H1 (cell line): ENCODE data around the gene KLHL1. TPM values are rescaled to one million over a fixed set of nuclear protein-coding genes. Genes with fewer than 3 reads are reported as not detected.

Source experiments
- CTCF ChIA-PET: fragments of 300-600 bp; sonication (Branson Sonifier 250); formaldehyde crosslinking; loops from one replicate; lab custom pipeline; 2021; ENCODE audit not compliant: partially characterized antibody; lab: Charles Lee
- POLR2A ChIA-PET: fragments of 300-600 bp; sonication (Branson Sonifier 250); formaldehyde crosslinking; loops from one replicate; lab custom pipeline; 2021; ENCODE audit warnings: inconsistent platforms; ENCODE audit not compliant: partially characterized antibody; lab: Charles Lee
- DNase-seq, 2 experiments: peaks; one replicate each; pipeline versions ENCODE4 v3.0.0 to v3.0.0-alpha.2; 2010 to 2022; ENCODE audit warnings: low spot score in 2 of 2, low read depth in 1 of 2, mixed read lengths in 1 of 2
- FAIRE-seq: peaks from 2 replicates; lab custom pipeline; 2011; peaks lifted over from hg19 to GRCh38; lab: Jason Lieb, UNC
- H2AFZ ChIP-seq: 2 replicates; pipeline ENCODE4 v1.8.1; 2012; ENCODE audit warnings: low read length, inconsistent platforms
- H2AK5ac ChIP-seq: 2 replicates; pipeline ENCODE4 v1.6.1; 2013; ENCODE audit warnings: low read depth, low read length
- H2BK120ac ChIP-seq: replicated peaks from 2 replicates; pipeline ENCODE3; 2013; ENCODE audit warnings: low read depth, low read length, inconsistent platforms
- H2BK12ac ChIP-seq: 2 replicates; pipeline ENCODE4 v1.6.1; 2013; ENCODE audit warnings: low read depth, low read length
- H2BK15ac ChIP-seq: 2 replicates; pipeline ENCODE4 v1.6.1; 2013; ENCODE audit warnings: low read length
- H2BK20ac ChIP-seq: 2 replicates; pipeline ENCODE4 v1.6.1; 2013; ENCODE audit warnings: low read length
- H2BK5ac ChIP-seq: 2 replicates; pipeline ENCODE4 v1.6.1; 2013; ENCODE audit warnings: low read depth, low read length
- H3K14ac ChIP-seq: 2 replicates; pipeline ENCODE4 v1.6.1; 2013; ENCODE audit warnings: inconsistent platforms; ENCODE audit not compliant: insufficient read length
- H3K18ac ChIP-seq: 2 replicates; pipeline ENCODE4 v1.6.1; 2013; ENCODE audit warnings: low read length; ENCODE audit errors: extremely low read depth
- H3K23ac ChIP-seq: 2 replicates; pipeline ENCODE4 v1.6.1; 2013; ENCODE audit warnings: inconsistent platforms; ENCODE audit not compliant: insufficient read length
- H3K23me2 ChIP-seq: 2 replicates; pipeline ENCODE4 v1.6.1; 2013; ENCODE audit warnings: low read depth, low read length
- H3K27ac ChIP-seq: 2 replicates; pipeline ENCODE4 v1.6.1; 2011; ENCODE audit warnings: low read depth, low read length, inconsistent platforms
- H3K27me3 ChIP-seq, 4 experiments: replicated peaks in 1 of 4; 1 replicate in 1 of 4; 2 replicates in 3 of 4; pipeline versions ENCODE4 v1.6.1 to v1.8.1; 2011 to 2013; ENCODE audit warnings: low read length in 3 of 4, mild to moderate bottlenecking in 3 of 4, inconsistent platforms in 2 of 4, mixed read lengths in 2 of 4, moderate library complexity in 1 of 4; ENCODE audit not compliant: control insufficient read depth in 3 of 4, insufficient read depth in 3 of 4; ENCODE audit errors: extremely low read depth in 1 of 4
- H3K36me3 ChIP-seq, 4 experiments: 2 replicates each; pipeline versions ENCODE4 v1.6.1 to v1.8.1; 2011 to 2013; ENCODE audit warnings: mild to moderate bottlenecking in 4 of 4, low read length in 3 of 4, moderate library complexity in 2 of 4, control low read depth in 1 of 4, inconsistent platforms in 1 of 4; ENCODE audit not compliant: insufficient read depth in 4 of 4, control insufficient read depth in 2 of 4
- H3K4ac ChIP-seq: replicated peaks from 2 replicates; pipeline ENCODE3; 2013; ENCODE audit warnings: low read length, low read depth, mixed read lengths, inconsistent platforms; ENCODE audit not compliant: insufficient read length
- H3K4me1 ChIP-seq, 4 experiments: replicated peaks in 1 of 4; 1 replicate in 1 of 4; 2 replicates in 3 of 4; pipeline versions ENCODE4 v1.6.1 to v1.8.1; 2011 to 2013; ENCODE audit warnings: low read length in 3 of 4, inconsistent platforms in 2 of 4, mixed read lengths in 1 of 4; ENCODE audit not compliant: insufficient read depth in 4 of 4, control insufficient read depth in 3 of 4
- H3K4me2 ChIP-seq, 2 experiments: 2 replicates each; pipeline versions ENCODE4 v1.6.1 to v1.8.1; 2011 to 2013; ENCODE audit warnings: low read depth in 2 of 2, low read length in 2 of 2, control low read depth in 1 of 2, inconsistent platforms in 1 of 2, mild to moderate bottlenecking in 1 of 2; ENCODE audit not compliant: insufficient read depth in 1 of 2
- H3K4me3 ChIP-seq, 4 experiments: fragments of 200-600, 300-600 bp in 1 of 4; sonication (generic), shearing (Covaris generic), sonication (Bioruptor Twin) in 1 of 4; 2 replicates each; pipeline versions ENCODE4 v1.5.1 to v1.8.1; 2011 to 2016; ENCODE audit warnings: low read length in 4 of 4, low read depth in 3 of 4, control low read depth in 2 of 4, inconsistent platforms in 2 of 4, mild to moderate bottlenecking in 2 of 4, mixed read lengths in 1 of 4, moderate library complexity in 1 of 4; ENCODE audit not compliant: insufficient read depth in 2 of 4; ENCODE audit errors: extremely low read depth in 1 of 4
- H3K56ac ChIP-seq: replicated peaks from 2 replicates; pipeline ENCODE3; 2013; ENCODE audit warnings: low read depth, mild to moderate bottlenecking, mixed read lengths, low read length, inconsistent platforms; ENCODE audit not compliant: insufficient read length
- H3K79me1 ChIP-seq: 2 replicates; pipeline ENCODE4 v1.6.1; 2013; ENCODE audit warnings: low read depth, low read length, control low read depth
- H3K79me2 ChIP-seq, 2 experiments: 2 replicates each; pipeline versions ENCODE4 v1.6.1 to v1.8.1; 2012 to 2013; ENCODE audit warnings: low read length in 2 of 2, mild to moderate bottlenecking in 2 of 2, inconsistent platforms in 1 of 2; ENCODE audit not compliant: insufficient read depth in 2 of 2, control insufficient read depth in 1 of 2
- H3K9ac ChIP-seq, 4 experiments: replicated peaks in 1 of 4; 1 replicate in 1 of 4; 2 replicates in 3 of 4; pipeline versions ENCODE4 v1.6.1 to v1.8.1; 2011 to 2013; ENCODE audit warnings: low read depth in 3 of 4, low read length in 3 of 4, control low read depth in 2 of 4, mild to moderate bottlenecking in 2 of 4, moderate library complexity in 2 of 4, inconsistent platforms in 1 of 4; ENCODE audit errors: extremely low read depth in 1 of 4
- H3K9me3 ChIP-seq, 2 experiments: 2 replicates each; pipeline versions ENCODE4 v1.6.1 to v1.8.1; 2012 to 2013; ENCODE audit warnings: mild to moderate bottlenecking in 2 of 2, moderate library complexity in 2 of 2, control low read depth in 1 of 2, inconsistent platforms in 1 of 2, low read depth in 1 of 2, low read length in 1 of 2, mixed read lengths in 1 of 2; ENCODE audit not compliant: insufficient read depth in 2 of 2
- H4K20me1 ChIP-seq, 2 experiments: replicated peaks in 1 of 2; 2 replicates each; pipeline versions ENCODE3 to v1.8.1; 2011 to 2013; ENCODE audit warnings: inconsistent platforms in 2 of 2, low read length in 2 of 2, mild to moderate bottlenecking in 1 of 2; ENCODE audit not compliant: insufficient read depth in 2 of 2, control insufficient read depth in 1 of 2
- H4K5ac ChIP-seq: 2 replicates; pipeline ENCODE4 v1.6.1; 2013; ENCODE audit warnings: low read length, low read depth, mixed read lengths, inconsistent platforms; ENCODE audit not compliant: insufficient read length
- H4K8ac ChIP-seq: 2 replicates; pipeline ENCODE4 v1.8.0; 2013; ENCODE audit warnings: mild to moderate bottlenecking, moderate library complexity, low read length, inconsistent platforms; ENCODE audit not compliant: insufficient read depth; ENCODE audit errors: extremely low read depth
- H4K91ac ChIP-seq: replicated peaks from 2 replicates; pipeline ENCODE3; 2013; ENCODE audit warnings: low read length, mixed read lengths, inconsistent platforms; ENCODE audit not compliant: insufficient read length
- CHD1 ChIP-seq: IDR thresholded peaks from 2 replicates; pipeline ENCODE4 v1.6.1; 2012; ENCODE audit warnings: low read depth, low read length, improper control_type of control experiment
- CTCF ChIP-seq, 3 experiments: IDR thresholded peaks; 1 replicate in 2 of 3; 2 replicates in 1 of 3; pipeline versions ENCODE4 v1.5.1 to v1.6.1; 2011; ENCODE audit warnings: low read length in 3 of 3, mild to moderate bottlenecking in 3 of 3, inconsistent platforms in 2 of 3, low read depth in 1 of 3, moderate library complexity in 1 of 3; ENCODE audit not compliant: insufficient read depth in 1 of 3; ENCODE audit errors: control extremely low read depth in 1 of 3
- GABPA ChIP-seq: IDR thresholded peaks from 2 replicates; pipeline ENCODE4 v1.6.1; 2011; ENCODE audit warnings: mild to moderate bottlenecking, low read length, moderate library complexity, borderline replicate concordance; ENCODE audit not compliant: insufficient read depth
- NANOG ChIP-seq: IDR thresholded peaks from 2 replicates; pipeline ENCODE4 v1.6.1; 2011; ENCODE audit warnings: low read length, low read depth, mild to moderate bottlenecking, inconsistent platforms; ENCODE audit not compliant: insufficient read depth, poor library complexity, severe bottlenecking
- NRF1 ChIP-seq: IDR thresholded peaks from 2 replicates; pipeline ENCODE4 v1.6.1; 2011; ENCODE audit warnings: mild to moderate bottlenecking, low read depth, low read length, improper control_type of control experiment
- SIN3A ChIP-seq, 2 experiments: IDR thresholded peaks in 1 of 2; conservative IDR thresholded peaks in 1 of 2; 2 replicates each; pipeline ENCODE4 v1.6.1; 2011 to 2012; ENCODE audit warnings: low read length in 2 of 2, improper control_type of control experiment in 1 of 2, low read depth in 1 of 2, mild to moderate bottlenecking in 1 of 2
- SIRT6 ChIP-seq: IDR thresholded peaks from one replicate; pipeline ENCODE4 v1.7.1; 2012; ENCODE audit warnings: low read length, inconsistent platforms
- SIX5 ChIP-seq: IDR thresholded peaks from 2 replicates; pipeline ENCODE4 v1.6.1; 2011; ENCODE audit warnings: mild to moderate bottlenecking, low read depth, low read length
- SP4 ChIP-seq: IDR thresholded peaks from 2 replicates; pipeline ENCODE4 v1.6.1; 2012; ENCODE audit warnings: low read length, inconsistent platforms
- YY1 ChIP-seq: IDR thresholded peaks from 2 replicates; pipeline ENCODE4 v1.6.1; 2011; ENCODE audit warnings: low read depth, mild to moderate bottlenecking, low read length
- WGBS, 2 experiments: shearing (Covaris generic) in 1 of 2; methylation state at CpG; one replicate each; pipeline versions ENCODE4 v1.1.6 to v1.1.7; 2013 to 2015; ENCODE audit warnings: low lambda C conversion rate in 2 of 2, mixed read lengths in 2 of 2, inconsistent platforms in 1 of 2, low coverage in 1 of 2, missing lambda C conversion rate in 1 of 2; ENCODE audit not compliant: insufficient replicate concordance in 2 of 2, insufficient coverage in 1 of 2, insufficient read length in 1 of 2; ENCODE audit errors: extremely low coverage in 1 of 2, missing lambda C conversion rate in 1 of 2; 5-methylcytosine and 5-hydroxymethylcytosine counted together
- polyA plus RNA-seq, 7 experiments: library from polyadenylated mRNA; depleted of rRNA in 3 of 7; stranded (reverse) in 5 of 7; unstranded in 2 of 7; fragments of >200 nt in 5 of 7; fragments of 200-250 nt in 2 of 7; gene quantifications; 1 replicate in 5 of 7; 2 replicates in 1 of 7; 4 replicates in 1 of 7; pipeline versions ENCODE4 v1.2.1 to v1.2.3, GENCODE V29; 2011 to 2013; ENCODE audit warnings: missing spikeins in 2 of 7, mixed read lengths in 2 of 7
- total RNA-seq: library from RNA; stranded (reverse); fragmentation: NEBNext Ultra II Directional; extraction: Animal tissue kit (Norgen Biotek cat#: 25700); gene quantifications from 2 replicates; pipeline ENCODE4 v1.2.1, GENCODE V29; 2021
- TF ChIP-seq, protein P1 (sequence below): IDR thresholded peaks from 2 replicates; pipeline ENCODE4 v1.6.1; 2011; ENCODE audit warnings: low read depth, mild to moderate bottlenecking, low read length; ENCODE audit not compliant: insufficient read depth

KLHL1 gene
- total and polyA plus RNA-seq, 2 of the 8 experiments (the other 6 are each of a cell fraction or from before 2014, with no cell fraction given), result not detected

DNA sequence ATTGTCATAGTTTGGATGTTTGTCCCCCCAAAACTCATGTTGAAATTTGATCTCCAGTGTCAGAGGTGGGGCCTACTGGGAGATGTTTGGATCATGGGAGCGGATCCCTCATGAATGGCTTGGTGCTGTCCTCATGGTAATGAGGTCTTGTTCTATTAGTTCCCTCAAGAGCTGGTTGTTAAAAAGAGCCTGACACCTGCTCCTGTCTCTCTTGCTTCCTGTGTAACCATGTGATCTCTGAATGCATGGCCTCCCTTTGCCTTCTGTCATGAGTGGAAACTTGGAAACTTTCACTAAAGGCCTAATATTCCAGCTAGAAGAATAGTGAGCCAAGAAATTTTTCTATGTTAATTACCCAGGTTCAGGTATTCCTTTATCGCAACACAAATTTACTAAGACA lies 312.0 kb downstream of the KLHL1 start:
- ChIA-PET POLR2A (no interaction called here), CTCF (no interaction called here)
- Histone ChIP-seq H3K79me2 (no peaks in the 10 kb centered on the region), H2BK5ac (no peak overlapping the region), H3K4me2 (no peak overlapping the region), H3K56ac (no peak overlapping the region), H2BK120ac (no peak overlapping the region), H3K18ac (no peak overlapping the region), H3K9me3 (no peaks in the 10 kb centered on the region; a peak in 1 of 4 replicates), H4K5ac (no peak overlapping the region), H2BK15ac (no peak overlapping the region), H2AFZ (no peak overlapping the region), H3K14ac (no peak overlapping the region), H3K9ac (no peak overlapping the region), H3K4me3 (no peak overlapping the region), H3K23ac (no peak overlapping the region), H3K27ac (no peak overlapping the region), H3K23me2 (no peaks in the 10 kb centered on the region), H3K27me3 (no peaks in the 10 kb centered on the region), H4K20me1 (no peaks in the 10 kb centered on the region), H4K8ac (no peak overlapping the region), H3K36me3 (no peaks in the 10 kb centered on the region), H2BK20ac (no peak overlapping the region), H2AK5ac (no peak overlapping the region), H3K4ac (no peak overlapping the region), H4K91ac (no peak overlapping the region), H2BK12ac (no peak overlapping the region), H3K79me1 (no peaks in the 10 kb centered on the region), H3K4me1 (peaks cover 0 to 2% (median 0%) of the 10 kb centered on the region in 4 experiments; a peak in 2 of 7 replicates)
- 94% methylated on average over 2 of the region's 2 CpGs; no CpG with 5 or more reads in 1 of the 2 experiments for WGBS, 2 experiments
- DNase-seq (no peak), FAIRE-seq (no peak)
- TF ChIP-seq CHD1 (no peak), SIN3A (conservative IDR thresholded peaks at IDR 0.05 in 1 of 2, IDR thresholded peaks at IDR 0.05 in 1 of 2; ENCODE audit: low read depth in 1 of 2, low read length in 2 of 2) (no peak), GABPA (no peak), SIX5 (no peak), SIRT6 (no peak), NANOG (no peak), NRF1 (no peak), CTCF (IDR thresholded peaks at IDR 0.05; ENCODE audit: control extremely low read depth in 1 of 3, insufficient read depth in 1 of 3, low read depth in 1 of 3, low read length in 3 of 3) (no peak), SP4 (no peak), YY1 (no peak)
- TF ChIP-seq, protein P1, sequence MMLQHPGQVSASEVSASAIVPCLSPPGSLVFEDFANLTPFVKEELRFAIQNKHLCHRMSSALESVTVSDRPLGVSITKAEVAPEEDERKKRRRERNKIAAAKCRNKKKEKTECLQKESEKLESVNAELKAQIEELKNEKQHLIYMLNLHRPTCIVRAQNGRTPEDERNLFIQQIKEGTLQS, result no peak
